T-cell (primary cell): ENCODE data around the gene BCOR. TPM values are rescaled to one million over a fixed set of nuclear protein-coding genes. Genes with fewer than 3 reads are reported as not detected.

Experiments
- ATAC-seq, 4 experiments: fragments of 200-7000 bp in 3 of 4; fragments of 150-1000 bp in 1 of 4; cut with Tn5 transposase; replicated peaks in 1 of 4; 1 replicate in 3 of 4; 2 replicates in 1 of 4; pipeline ENCODE4 v1.10.0; 2021; ENCODE audit warnings: moderate library complexity in 3 of 4, mild to moderate bottlenecking in 2 of 4, moderate number of reproducible peaks in 1 of 4
- CTCF ChIA-PET, 2 donors: fragments of 300-600 bp; sonication (Branson Sonifier 250); formaldehyde crosslinking; loops; one replicate each; lab custom pipeline; 2022; ENCODE audit warnings: antibody characterized with exemption in 2 of 2; lab: Charles Lee
- POLR2A ChIA-PET, 2 donors: fragments of 300-600 bp; sonication (Branson Sonifier 250); formaldehyde crosslinking; loops; one replicate each; lab custom pipeline; 2022; ENCODE audit warnings: antibody characterized with exemption in 2 of 2; lab: Charles Lee
- DNase-seq, 35 experiments: peaks; one replicate each; pipeline versions ENCODE4 v3.0.0 to v3.0.0-alpha.2; 2013 to 2023
- H3K27ac ChIP-seq: one replicate; pipeline ENCODE4 v1.5.1; 2013; ENCODE audit warnings: low read length
- H3K27me3 ChIP-seq, 2 experiments: replicated peaks in 1 of 2; 1 replicate in 1 of 2; 2 replicates in 1 of 2; pipeline versions ENCODE4 v1.6.1 to v1.7.0; 2013; ENCODE audit warnings: low read length in 1 of 2, mixed read lengths in 1 of 2; ENCODE audit not compliant: control insufficient read depth in 2 of 2, insufficient read depth in 2 of 2; ENCODE audit errors: extremely low read depth in 1 of 2
- H3K36me3 ChIP-seq, 2 donors: 1 replicate in 1 of 2; 2 replicates in 1 of 2; pipeline versions ENCODE4 v1.6.1 to v1.7.0; 2013; ENCODE audit warnings: low read length in 1 of 2; ENCODE audit not compliant: control insufficient read depth in 2 of 2, insufficient read depth in 1 of 2; ENCODE audit errors: extremely low read depth in 1 of 2
- H3K4me1 ChIP-seq, 2 experiments: 1 replicate in 1 of 2; 2 replicates in 1 of 2; pipeline versions ENCODE4 v1.6.1 to v1.7.0; 2013; ENCODE audit warnings: low read length in 2 of 2, mixed read lengths in 1 of 2; ENCODE audit not compliant: insufficient read depth in 2 of 2, control insufficient read depth in 1 of 2; ENCODE audit errors: extremely low read depth in 1 of 2
- H3K4me3 ChIP-seq, 2 donors: 1 replicate in 1 of 2; 2 replicates in 1 of 2; pipeline versions ENCODE4 v1.5.1 to v1.7.0; 2013; ENCODE audit warnings: mild to moderate bottlenecking in 2 of 2, low read length in 1 of 2, moderate library complexity in 1 of 2; ENCODE audit not compliant: control insufficient read depth in 1 of 2; ENCODE audit errors: extremely low read depth in 1 of 2
- H3K9me3 ChIP-seq: 2 replicates; pipeline ENCODE4 v1.7.0; 2013
- H3K27ac Mint-ChIP-seq, 2 donors: one replicate each; pipeline ENCODE4 v1.8.0; 2020 to 2021; ENCODE audit warnings: mild to moderate bottlenecking in 2 of 2, mixed read lengths in 2 of 2
- H3K27me3 Mint-ChIP-seq, 2 donors: one replicate each; pipeline ENCODE4 v1.8.0; 2021 to 2022; ENCODE audit warnings: mixed read lengths in 2 of 2
- H3K36me3 Mint-ChIP-seq: one replicate; pipeline ENCODE4 v1.8.0; 2021; ENCODE audit warnings: mixed read lengths
- H3K4me1 Mint-ChIP-seq, 3 donors: one replicate each; pipeline ENCODE4 v1.8.0; 2020 to 2022; ENCODE audit warnings: mixed read lengths in 3 of 3, mild to moderate bottlenecking in 1 of 3
- H3K4me3 Mint-ChIP-seq, 3 donors: one replicate each; pipeline ENCODE4 v1.8.0; 2020 to 2022; ENCODE audit warnings: mild to moderate bottlenecking in 3 of 3, mixed read lengths in 3 of 3, moderate library complexity in 3 of 3
- H3K9me3 Mint-ChIP-seq, 3 donors: one replicate each; pipeline ENCODE4 v1.8.0; 2020 to 2022; ENCODE audit warnings: mixed read lengths in 3 of 3
- WGBS: methylation state at CpG from one replicate; pipeline ENCODE4 v1.1.5; 2013; ENCODE audit warnings: missing lambda C conversion rate; ENCODE audit not compliant: insufficient coverage; 5-methylcytosine and 5-hydroxymethylcytosine counted together
- total RNA-seq, 35 experiments: library from RNA in 6 of 35; stranded (reverse) in 6 of 35; fragments of 120-200 nt in 1 of 35; gene quantifications; one replicate each; pipeline versions ENCODE4 v1.2.1 to v1.2.4 and lab custom pipeline; 2013 to 2026

Gene BCOR
- total RNA-seq, 5 donors from 2014 or later (not counting 1 experiment from before 2014, with no cell fraction given): 24.4 to 49.2 (median 42.2) TPM

- H3K27ac ChIP-seq: no peak overlapping the region
- H3K36me3 ChIP-seq: peaks cover 0 to 11% of the 10 kb centered on the region in 2 donors
- WGBS: no CpG with 5 or more reads among the region's 9 CpGs
- H3K4me1 Mint-ChIP-seq: peaks cover 33 to 42% (median 40%) of the 10 kb centered on the region in 3 donors
- peaks cover 4% of the 10 kb centered on the region for H3K36me3 Mint-ChIP-seq
- H3K9me3 Mint-ChIP-seq: no peaks in the 10 kb centered on the region
- no peaks in the 10 kb centered on the region for H3K27me3 ChIP-seq
- peaks cover 11 to 48% of the 10 kb centered on the region in 2 experiments for H3K4me1 ChIP-seq
- ATAC-seq: no peak
- peaks cover 0 to 22% of the 10 kb centered on the region in 2 donors for H3K27me3 Mint-ChIP-seq
- peak overlapping the region in 1 of 2 donors; percentile 6 for H3K27ac Mint-ChIP-seq
- H3K4me3 Mint-ChIP-seq: no peak overlapping the region
- no peak overlapping the region for H3K4me3 ChIP-seq
- ChIA-PET POLR2A (no interaction called here), CTCF (no interaction called here)
- no peaks in the 10 kb centered on the region for H3K9me3 ChIP-seq
- no peak for DNase-seq
These were observed 18.2 kb downstream of the BCOR start for GRCh38 chrX:40079572-40079971.

GRCh38 chrX:40078489-40079227 lies 19.1 kb downstream of the BCOR start:
- no peak overlapping the region for H3K4me3 Mint-ChIP-seq
- Histone ChIP-seq H3K4me1 (peaks cover 11 to 39% of the 10 kb centered on the region in 2 experiments), H3K4me3 (no peak overlapping the region), H3K27me3 (no peaks in the 10 kb centered on the region), H3K27ac (no peak overlapping the region), H3K9me3 (no peaks in the 10 kb centered on the region), H3K36me3 (peaks cover 0 to 18% of the 10 kb centered on the region in 2 donors)
- H3K4me1 Mint-ChIP-seq: peaks cover 25 to 34% (median 33%) of the 10 kb centered on the region in 3 donors
- DNase-seq: no peak
- CTCF ChIA-PET: no interaction called here
- POLR2A ChIA-PET: no interaction called here
- H3K27me3 Mint-ChIP-seq: peaks cover 0 to 18% of the 10 kb centered on the region in 2 donors
- peaks cover 7% of the 10 kb centered on the region for H3K36me3 Mint-ChIP-seq
- 84% methylated on average over 6 of the region's 24 CpGs for WGBS
- H3K27ac Mint-ChIP-seq: no peak overlapping the region
- H3K9me3 Mint-ChIP-seq: no peaks in the 10 kb centered on the region
- ATAC-seq: no peak

DNA sequence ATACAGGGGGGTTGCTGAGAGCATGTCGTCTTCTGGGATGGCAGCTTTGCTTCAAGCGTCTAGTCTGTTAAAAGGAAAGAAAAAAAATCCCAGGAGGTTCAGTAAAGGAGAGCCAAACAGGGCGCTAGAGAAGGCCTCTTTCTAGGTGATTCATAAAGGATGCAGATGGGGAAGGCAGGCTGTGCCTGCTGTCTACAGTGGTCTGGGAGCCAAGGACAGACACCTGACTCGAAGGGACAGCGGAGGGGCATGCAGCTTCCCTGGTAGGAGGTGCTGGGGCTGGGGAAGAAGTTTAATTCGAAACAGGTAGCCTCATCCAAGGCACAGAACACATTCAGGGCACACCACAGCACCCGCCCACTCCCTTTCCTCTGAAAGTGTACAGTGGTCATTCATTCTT lies 19.9 kb downstream of the BCOR start:
- Mint-ChIP-seq H3K27ac (peak overlapping the region in 1 of 2 donors; percentile 32), H3K4me3 (no peak overlapping the region), H3K4me1 (peaks cover 25 to 37% (median 33%) of the 10 kb centered on the region in 3 donors), H3K9me3 (no peaks in the 10 kb centered on the region), H3K27me3 (peaks cover 0 to 18% of the 10 kb centered on the region in 2 donors), H3K36me3 (peaks cover 11% of the 10 kb centered on the region)
- CTCF ChIA-PET: no interaction called here
- Histone ChIP-seq H3K4me3 (no peak overlapping the region), H3K9me3 (no peaks in the 10 kb centered on the region), H3K36me3 (peaks cover 0 to 21% of the 10 kb centered on the region in 2 donors), H3K27ac (no peak overlapping the region), H3K4me1 (peaks cover 11 to 32% of the 10 kb centered on the region in 2 experiments), H3K27me3 (no peaks in the 10 kb centered on the region)
- ATAC-seq (no peak), DNase-seq (no peak)
- WGBS: 56% methylated on average over 1 of the region's 7 CpGs
- POLR2A ChIA-PET: no interaction called here

DNA sequence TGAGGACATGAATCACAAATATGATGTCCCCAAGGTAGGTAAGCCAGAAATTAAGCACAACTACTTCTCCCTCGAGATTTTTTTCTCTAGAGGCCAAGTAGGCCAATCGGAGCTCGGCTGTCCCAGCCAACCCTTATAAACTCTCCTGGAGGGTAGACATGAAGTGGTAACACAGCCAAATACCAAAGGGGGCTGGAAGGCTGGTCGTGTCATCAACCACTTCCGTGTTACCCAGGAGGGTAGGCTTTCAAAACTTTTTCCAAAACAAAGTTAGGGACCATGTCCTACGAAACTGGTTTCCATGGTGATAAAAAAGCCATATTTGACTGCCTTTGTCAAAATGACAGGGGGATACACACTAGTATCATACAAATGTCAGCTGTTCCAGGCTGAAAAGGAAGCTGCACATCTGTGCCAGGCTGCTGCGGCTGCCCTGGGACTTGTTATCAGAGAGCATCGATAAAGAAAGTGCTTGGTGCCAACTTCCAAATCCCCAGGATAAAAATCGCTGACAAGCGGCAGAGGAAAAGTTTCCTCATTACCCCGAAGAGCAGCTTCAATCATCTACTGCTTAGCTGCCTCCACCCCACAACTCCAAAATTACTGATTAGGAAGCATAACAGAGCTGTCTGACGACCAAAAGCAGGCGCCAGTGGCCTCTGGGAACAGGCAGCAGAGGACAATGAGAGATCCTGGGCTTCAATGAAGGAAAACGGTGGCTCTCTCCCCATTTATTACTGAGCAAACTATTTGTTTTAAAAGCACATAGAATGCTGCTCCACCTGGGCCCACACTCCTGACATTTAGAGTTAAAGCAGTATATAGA lies 20.8 kb downstream of the BCOR start:
- Mint-ChIP-seq H3K27ac (peak overlapping the region in 1 of 2 donors; percentile 31), H3K4me3 (no peak overlapping the region), H3K27me3 (peaks cover 0 to 15% of the 10 kb centered on the region in 2 donors), H3K36me3 (peaks cover 14% of the 10 kb centered on the region), H3K9me3 (no peaks in the 10 kb centered on the region), H3K4me1 (peaks cover 20 to 32% (median 29%) of the 10 kb centered on the region in 3 donors)
- peaks cover 3 to 30% of the 10 kb centered on the region in 2 experiments for H3K4me1 ChIP-seq
- H3K9me3 ChIP-seq: no peaks in the 10 kb centered on the region
- no peak for ATAC-seq
- ChIA-PET POLR2A (no interaction called here), CTCF (interaction anchor here in 1 of 2 donors (0.7 kb wide), 1 partner anchor 345 kb away, joined by 6 read pairs; no protein-coding TSS in a partner anchor)
- no peak overlapping the region for H3K27ac ChIP-seq
- H3K36me3 ChIP-seq: peaks cover 0 to 29% of the 10 kb centered on the region in 2 donors
- no peaks in the 10 kb centered on the region for H3K27me3 ChIP-seq
- no peak for DNase-seq
- WGBS: 80% methylated on average over 1 of the region's 14 CpGs
- H3K4me3 ChIP-seq: no peak overlapping the region

- H3K36me3 Mint-ChIP-seq: peaks cover 28% of the 10 kb centered on the region
- no peak overlapping the region for H3K4me3 Mint-ChIP-seq
- DNase-seq (no peak), ATAC-seq (no peak)
- peaks cover 0 to 43% of the 10 kb centered on the region in 2 donors for H3K36me3 ChIP-seq
- no peak overlapping the region for H3K27ac Mint-ChIP-seq
- peaks cover 0 to 16% of the 10 kb centered on the region in 2 donors for H3K27me3 Mint-ChIP-seq
- WGBS: 98% methylated on average over 7 of the region's 14 CpGs
- H3K27ac ChIP-seq: no peak overlapping the region
- ChIA-PET POLR2A (no interaction called here), CTCF (no interaction called here)
- H3K27me3 ChIP-seq: no peaks in the 10 kb centered on the region
- H3K4me3 ChIP-seq: no peak overlapping the region
- H3K9me3 ChIP-seq: no peaks in the 10 kb centered on the region
- peaks cover 19 to 32% (median 27%) of the 10 kb centered on the region in 3 donors for H3K4me1 Mint-ChIP-seq
- H3K9me3 Mint-ChIP-seq: no peaks in the 10 kb centered on the region
- peaks cover 0 to 16% of the 10 kb centered on the region in 2 experiments for H3K4me1 ChIP-seq
These were observed 22.8 kb downstream of the BCOR start for GRCh38 chrX:40074959-40075332.
